GM21390 (cell line): ENCODE data around the gene DCK.
"Not testable (repeated sequence)": the region's sequence is repeated elsewhere in the genome, so short reads cannot be mapped to it uniquely, and the experiment has no call there.

Source experiments
- ATAC-seq: cut with Tn5 transposase; IDR thresholded peaks from one replicate; pipeline ENCODE4 v1.9.1; 2021; ENCODE audit not compliant: unreplicated experiment

The DCK gene

DNA sequence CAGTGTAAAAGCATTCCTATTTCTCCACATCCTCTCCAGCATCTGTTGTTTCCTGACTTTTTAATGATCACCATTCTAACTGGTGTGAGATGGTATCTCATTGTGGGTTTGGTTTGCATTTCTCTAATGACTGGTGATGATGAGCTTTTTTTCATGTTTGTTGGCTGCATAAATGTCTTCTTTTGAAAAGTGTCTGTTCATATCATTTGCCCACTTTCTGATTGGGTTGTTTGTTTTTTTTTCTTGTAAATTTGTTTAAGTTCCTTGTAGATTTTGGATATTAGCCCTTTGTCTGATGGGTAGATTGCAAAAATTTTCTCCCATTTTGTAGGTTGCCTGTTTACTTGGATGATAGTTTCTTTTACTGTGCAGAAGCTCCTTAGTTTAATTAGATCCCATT is 6.2 kb downstream of the DCK start:
- not testable (repeated sequence) for ATAC-seq

GRCh38 chr4:71001363-71001762 is 7.9 kb downstream of the DCK start:
- not testable (repeated sequence) for ATAC-seq

DNA sequence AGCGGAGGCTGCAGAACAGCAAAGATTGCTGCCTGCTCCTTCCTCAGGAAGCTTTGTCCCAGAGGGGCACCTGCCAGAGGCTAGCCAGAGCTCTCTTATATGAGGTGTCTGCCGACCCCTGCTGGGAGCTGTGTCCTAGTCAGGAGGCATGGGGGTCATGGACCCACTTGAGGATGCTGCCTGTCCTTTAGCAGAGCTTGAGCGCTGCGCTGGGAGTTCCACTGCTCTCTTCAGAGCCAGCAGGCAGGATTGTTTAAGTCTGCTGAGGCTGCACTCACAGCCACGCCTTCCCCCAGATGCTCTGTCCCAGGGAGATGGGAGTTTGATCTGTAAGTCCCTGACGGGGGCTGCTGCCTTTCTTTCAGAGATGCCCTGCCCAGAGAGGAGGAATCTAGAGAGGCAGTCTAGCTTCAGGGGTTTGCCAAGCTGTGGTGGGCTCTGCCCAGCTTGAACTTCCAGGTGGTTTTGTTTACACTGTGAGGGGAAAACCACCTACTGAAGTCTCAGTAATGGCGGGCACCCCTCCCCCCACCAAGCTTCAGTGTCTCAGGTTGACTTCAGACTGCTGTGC is 10.9 kb downstream of the DCK start:
- no peak for ATAC-seq

GRCh38 chr4:71005025-71005424 is 11.6 kb downstream of the DCK start:
- not testable (repeated sequence) for ATAC-seq

GRCh38 chr4:71006203-71006907 is 12.9 kb downstream of the DCK start:
- ATAC-seq: peak; percentile 83

DNA sequence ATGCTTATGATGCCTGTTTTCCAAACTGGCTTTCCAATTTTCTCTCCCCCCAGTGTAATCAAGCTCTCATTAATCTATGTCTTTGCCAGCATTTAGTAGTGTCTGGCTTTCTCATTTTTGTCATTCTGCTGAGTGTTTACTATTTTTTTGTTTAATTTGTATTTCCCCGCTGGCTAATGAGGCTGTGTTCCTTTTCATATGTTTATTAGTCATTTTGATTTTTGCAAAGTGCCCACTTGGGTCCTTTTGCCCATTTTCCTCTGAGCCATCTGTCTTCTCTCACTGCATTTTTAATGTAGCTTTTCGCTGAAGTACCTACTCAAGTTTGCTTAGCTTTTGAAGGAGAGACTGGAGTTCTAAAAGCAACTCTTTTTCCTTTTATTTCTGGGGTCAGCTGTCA is 14.7 kb downstream of the DCK start:
- no peak for ATAC-seq

DNA sequence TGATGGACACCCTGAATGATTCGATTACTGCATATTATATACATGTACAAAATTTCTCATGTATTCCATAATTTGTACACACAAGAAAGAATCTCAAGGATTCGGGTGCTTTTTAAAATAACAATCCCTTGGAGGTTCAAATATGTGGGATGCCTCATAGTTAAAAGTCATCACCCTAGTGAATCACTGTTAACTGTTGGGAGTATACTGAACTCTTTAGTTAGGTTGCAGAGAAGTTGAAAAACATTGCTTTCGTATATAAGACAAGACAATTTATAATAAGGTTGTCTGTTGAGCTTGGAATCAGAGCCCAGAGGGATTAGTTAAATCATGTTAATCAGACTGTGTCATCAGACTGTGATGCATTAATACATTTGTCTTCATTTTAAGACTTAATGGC is 15.6 kb downstream of the DCK start:
- no peak for ATAC-seq

DNA sequence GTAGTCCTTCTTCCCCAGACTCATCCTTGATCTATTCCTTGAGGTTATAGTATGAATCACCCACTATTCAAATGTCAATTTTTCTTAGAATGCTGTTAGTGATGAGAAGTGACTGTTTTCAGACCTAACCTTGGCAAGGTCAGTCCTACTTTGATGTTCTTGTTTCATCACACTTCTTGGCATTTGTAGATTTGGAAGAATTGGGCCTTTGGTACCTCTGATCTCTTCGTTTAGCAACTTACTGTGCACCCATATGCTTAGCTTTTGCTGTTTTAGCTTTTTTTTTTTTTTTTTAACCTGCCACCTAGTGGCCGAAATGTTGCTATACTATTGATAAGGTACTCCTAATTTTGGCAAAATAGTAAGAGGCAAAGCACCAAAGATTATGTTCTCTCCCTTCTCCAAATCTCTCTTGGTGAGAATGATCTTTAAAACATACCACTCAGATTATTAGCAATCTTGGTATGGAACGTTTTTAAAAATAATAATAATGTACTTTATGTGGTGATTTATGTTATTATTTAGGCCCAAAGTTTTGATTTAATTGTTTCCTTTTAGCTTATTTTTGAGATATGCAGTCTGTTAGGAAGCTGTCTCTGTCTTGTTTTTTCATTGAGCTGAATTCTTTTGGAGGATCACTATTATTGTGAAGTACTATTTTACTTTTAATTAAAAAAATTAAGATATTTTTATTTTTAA is 16.6 kb downstream of the DCK start:
- no peak for ATAC-seq

- no peak for ATAC-seq
Observed at GRCh38 chr4:71011451-71011850, 18.0 kb downstream of the DCK start.

DNA sequence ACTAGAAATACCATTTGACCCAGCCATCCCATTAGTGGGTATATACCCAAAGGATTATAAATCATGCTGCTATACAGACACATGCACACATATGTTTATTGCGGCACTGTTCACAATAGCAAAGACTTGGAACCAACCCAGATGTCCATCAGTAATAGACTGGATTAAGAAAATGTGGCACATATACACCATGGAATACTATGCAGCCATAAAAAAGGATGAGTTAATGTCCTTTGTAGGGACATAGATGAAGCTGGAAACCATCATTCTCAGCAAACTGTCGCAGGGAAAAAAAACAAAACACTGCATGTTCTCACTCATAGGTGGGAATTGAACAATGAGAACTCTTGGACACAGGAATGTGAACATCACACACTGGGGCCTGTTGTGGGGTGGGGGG is 23.9 kb downstream of the DCK start:
- not testable (repeated sequence) for ATAC-seq

GRCh38 chr4:71020611-71021010 is 27.2 kb downstream of the DCK start:
- no peak for ATAC-seq

- ATAC-seq: no peak
Observed at GRCh38 chr4:71025654-71026053, 32.2 kb downstream of the DCK start.

GRCh38 chr4:71026086-71026485 is 32.6 kb downstream of the DCK start:
- no peak for ATAC-seq

GRCh38 chr4:71027611-71028010 is 34.2 kb downstream of the DCK start:
- no peak for ATAC-seq

GRCh38 chr4:71029504-71029903 is 36.1 kb downstream of the DCK start:
- ATAC-seq: no peak

- not testable (repeated sequence) for ATAC-seq
Observed at GRCh38 chr4:71032106-71032505, 38.7 kb downstream of the DCK start.

- ATAC-seq: no peak
Observed at GRCh38 chr4:71045256-71045655, 51.8 kb downstream of the DCK start.

DNA sequence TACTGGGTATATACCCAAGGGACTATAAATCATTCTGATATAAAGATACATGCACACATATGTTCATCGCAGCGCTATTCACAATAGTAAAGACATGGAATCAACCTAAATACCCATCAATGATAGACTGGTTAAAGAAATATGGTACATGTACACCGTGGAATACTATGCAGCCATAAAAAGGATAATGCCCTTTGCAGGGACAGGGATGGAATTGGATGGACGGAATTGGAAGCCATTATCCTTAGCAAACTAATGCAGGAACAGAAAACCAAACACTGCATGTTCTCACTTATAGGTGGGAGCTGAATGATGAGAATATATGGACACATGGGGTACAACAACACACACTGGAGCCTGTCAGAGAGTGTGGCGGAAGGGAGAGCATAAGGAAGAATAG is 55.9 kb downstream of the DCK start:
- no peak for ATAC-seq

DNA sequence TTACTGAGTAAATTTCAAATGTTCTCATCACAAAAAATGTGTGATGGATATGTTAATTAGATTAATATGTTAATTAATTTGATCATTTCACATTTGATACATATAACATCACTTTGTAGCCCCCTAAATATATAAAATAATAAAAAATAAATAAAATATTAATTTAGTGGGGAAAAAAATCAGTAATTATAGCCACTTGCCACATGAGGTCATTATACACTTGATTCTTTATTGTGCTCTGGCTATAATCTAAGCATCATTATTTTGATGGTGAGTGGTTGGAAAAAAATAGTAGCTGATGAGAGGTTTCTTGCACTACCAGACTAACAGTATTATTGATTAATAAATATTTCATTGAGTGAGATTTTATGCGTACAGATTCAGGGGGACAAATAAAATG is 57.4 kb downstream of the DCK start:
- ATAC-seq: no peak

DNA sequence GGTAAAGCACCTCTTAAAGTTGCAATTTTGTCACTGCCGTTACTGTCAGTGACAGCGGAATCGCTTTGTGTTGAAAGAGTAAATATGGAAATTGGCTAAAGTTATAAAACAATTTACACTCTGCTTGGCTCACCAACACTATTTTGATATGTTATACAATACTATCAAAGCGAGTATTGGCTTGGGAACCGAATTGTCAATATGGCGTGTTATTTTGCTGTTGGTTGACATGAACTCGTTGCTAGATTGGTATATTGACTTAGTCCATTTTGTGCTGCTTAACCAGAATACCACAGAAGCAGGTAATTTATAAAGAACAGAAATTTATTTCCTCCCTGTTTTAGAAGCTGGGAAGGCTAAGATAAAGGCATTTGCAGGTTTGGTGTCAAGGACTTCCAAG is 58.6 kb downstream of the DCK start:
- ATAC-seq: no peak

- no peak for ATAC-seq
Observed at GRCh38 chr4:71052716-71053115, 59.3 kb downstream of the DCK start.

DNA sequence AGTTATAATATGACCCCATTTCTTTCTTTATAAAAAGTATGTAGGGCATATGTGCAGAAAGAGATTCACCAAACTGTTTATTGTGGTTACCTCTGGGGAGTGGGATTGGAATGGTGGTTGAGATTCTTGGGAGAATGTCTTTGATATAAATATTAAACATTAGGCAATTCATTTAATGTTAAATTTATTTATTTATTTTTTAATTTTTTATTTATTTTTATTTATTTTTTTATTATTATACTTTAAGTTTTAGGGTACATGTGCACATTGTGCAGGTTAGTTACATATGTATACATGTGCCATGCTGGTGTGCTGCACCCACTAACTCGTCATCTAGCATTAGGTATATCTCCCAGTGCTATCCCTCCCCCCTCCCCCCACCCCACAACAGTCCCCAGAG is 60.2 kb downstream of the DCK start:
- ATAC-seq: not testable (repeated sequence)
